GM23248 (cell line): ENCODE data around the gene CMPK2. TPM values are rescaled to one million over a fixed set of nuclear protein-coding genes. Genes with fewer than 3 reads are reported as not detected.

ENCODE experiments used
- DNase-seq: peaks from one replicate; pipeline ENCODE4 v3.0.0-alpha.2; 2015
- H2AFZ ChIP-seq: fragments of 200-600 bp; sonication (generic); 2 replicates; pipeline ENCODE4 v1.6.1; 2016; ENCODE audit warnings: antibody characterized with exemption
- H3F3A ChIP-seq: fragments of 200-600 bp; sonication (generic); 2 replicates; pipeline ENCODE4 v1.6.1; 2016; ENCODE audit warnings: mild to moderate bottlenecking, antibody characterized with exemption, mixed run types; ENCODE audit not compliant: insufficient read depth
- H3K27ac ChIP-seq: fragments of 200-600 bp; sonication (generic); 2 replicates; pipeline ENCODE4 v1.5.1; 2016; ENCODE audit warnings: mild to moderate bottlenecking
- H3K27me3 ChIP-seq: fragments of 200-600 bp; sonication (generic); replicated peaks from 2 replicates; pipeline ENCODE4 v1.6.1; 2016; ENCODE audit warnings: mild to moderate bottlenecking; ENCODE audit not compliant: insufficient read depth
- H3K36me3 ChIP-seq: fragments of 200-600 bp; sonication (generic); 2 replicates; pipeline ENCODE4 v1.6.1; 2016; ENCODE audit warnings: low read depth, mild to moderate bottlenecking
- H3K4me1 ChIP-seq: fragments of 200-600 bp; sonication (generic); 2 replicates; pipeline ENCODE4 v1.6.1; 2016; ENCODE audit warnings: mild to moderate bottlenecking; ENCODE audit not compliant: insufficient read depth
- H3K4me2 ChIP-seq: fragments of 200-600 bp; sonication (generic); one replicate; pipeline ENCODE4 v1.6.1; 2016; ENCODE audit warnings: mild to moderate bottlenecking; ENCODE audit not compliant: unreplicated experiment
- H3K4me3 ChIP-seq: fragments of 200-600 bp; sonication (generic); 2 replicates; pipeline ENCODE4 v1.5.1; 2016; ENCODE audit warnings: mild to moderate bottlenecking
- H3K79me2 ChIP-seq: fragments of 200-600 bp; sonication (generic); 2 replicates; pipeline ENCODE4 v1.6.1; 2016; ENCODE audit warnings: mild to moderate bottlenecking; ENCODE audit not compliant: insufficient read depth
- H3K9ac ChIP-seq: fragments of 200-600 bp; sonication (generic); 2 replicates; pipeline ENCODE4 v1.6.1; 2016; ENCODE audit warnings: mild to moderate bottlenecking
- H3K9me2 ChIP-seq: fragments of 200-600 bp; sonication (generic); 2 replicates; pipeline ENCODE4 v1.6.1; 2016; ENCODE audit warnings: mixed run types, mild to moderate bottlenecking, moderate library complexity; ENCODE audit not compliant: insufficient read depth
- H3K9me3 ChIP-seq: fragments of 200-600 bp; sonication (generic); one replicate; pipeline ENCODE4 v1.6.1; 2017; ENCODE audit warnings: low read depth
- H4K20me1 ChIP-seq: fragments of 200-600 bp; sonication (generic); 2 replicates; pipeline ENCODE4 v1.6.0; 2016; ENCODE audit not compliant: insufficient read depth
- EZH2 ChIP-seq: fragments of 200-600 bp; sonication (generic); IDR thresholded peaks from 2 replicates; pipeline ENCODE4 v1.6.1; 2018; ENCODE audit warnings: antibody characterized with exemption, mild to moderate bottlenecking; ENCODE audit not compliant: insufficient read depth, poor library complexity, severe bottlenecking
- EZH2phosphoT487 ChIP-seq: fragments of 200-600 bp; sonication (generic); IDR thresholded peaks from 2 replicates; pipeline ENCODE4 v1.6.1; 2018; ENCODE audit warnings: antibody characterized with exemption, moderate library complexity, mild to moderate bottlenecking, low read depth; ENCODE audit not compliant: insufficient read depth
- WGBS, 2 experiments: methylation state at CpG; one replicate each; pipeline ENCODE4 v1.1.6; 2015 to 2017; ENCODE audit warnings: low lambda C conversion rate in 2 of 2, low coverage in 1 of 2; ENCODE audit errors: missing lambda C conversion rate in 2 of 2; 5-methylcytosine and 5-hydroxymethylcytosine counted together
- in situ Hi-C: fragments of 300-500 bp; cut with MboI; formaldehyde crosslinking; loops from 2 replicates; pipeline ENCODE4 v1.15.0; 2020
- polyA plus RNA-seq: library from polyadenylated mRNA; unstranded; fragments of >200 nt; fragmentation: Nextera tagmentation; extraction: Ambion mirVana; gene quantifications from 2 replicates; pipeline ENCODE4 v1.2.1, GENCODE V29; 2016
- total RNA-seq: library from RNA; depleted of rRNA; stranded (reverse); fragments of >200 nt; shearing (Covaris generic); gene quantifications from 2 replicates; pipeline ENCODE4 v1.2.3, GENCODE V29; 2014

CMPK2 gene
- total and polyA plus RNA-seq, 2 experiments from 2014 or later: 0.11 TPM; not detected in 1

DNA sequence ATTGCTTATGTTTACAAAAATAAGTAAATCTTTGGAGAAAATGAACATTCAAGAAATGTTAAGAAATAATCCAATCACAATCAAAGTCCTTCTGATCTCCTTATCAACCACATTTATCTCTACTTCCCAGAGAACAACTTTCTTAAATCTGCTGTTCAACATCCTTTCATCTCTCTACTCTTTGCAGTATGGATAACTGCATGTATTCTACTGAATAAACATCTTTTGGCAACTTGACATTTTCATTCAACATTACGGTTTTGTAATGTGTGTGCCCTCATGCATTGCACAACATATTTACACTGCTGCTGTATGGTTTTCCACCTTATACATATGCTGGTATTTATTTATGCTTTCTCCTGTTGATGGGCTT, 9.2 kb downstream of the CMPK2 start:
- Histone ChIP-seq H3K9me3 (no peaks in the 10 kb centered on the region), H3K79me2 (no peaks in the 10 kb centered on the region), H3K4me3 (no peak overlapping the region), H4K20me1 (no peaks in the 10 kb centered on the region), H3K27me3 (no peaks in the 10 kb centered on the region), H3F3A (no peaks in the 10 kb centered on the region), H3K4me2 (no peak overlapping the region), H3K4me1 (no peaks in the 10 kb centered on the region), H3K27ac (no peak overlapping the region), H3K9ac (no peak overlapping the region), H3K9me2 (no peaks in the 10 kb centered on the region), H3K36me3 (no peaks in the 10 kb centered on the region), H2AFZ (no peak overlapping the region)
- no peak for DNase-seq
- TF ChIP-seq EZH2: no peak
- no peak for TF ChIP-seq EZH2phosphoT487
- in situ Hi-C loops: no loop called here
- 68 to 80% methylated on average over 1 of the region's 1 CpG for WGBS, 2 experiments

DNA sequence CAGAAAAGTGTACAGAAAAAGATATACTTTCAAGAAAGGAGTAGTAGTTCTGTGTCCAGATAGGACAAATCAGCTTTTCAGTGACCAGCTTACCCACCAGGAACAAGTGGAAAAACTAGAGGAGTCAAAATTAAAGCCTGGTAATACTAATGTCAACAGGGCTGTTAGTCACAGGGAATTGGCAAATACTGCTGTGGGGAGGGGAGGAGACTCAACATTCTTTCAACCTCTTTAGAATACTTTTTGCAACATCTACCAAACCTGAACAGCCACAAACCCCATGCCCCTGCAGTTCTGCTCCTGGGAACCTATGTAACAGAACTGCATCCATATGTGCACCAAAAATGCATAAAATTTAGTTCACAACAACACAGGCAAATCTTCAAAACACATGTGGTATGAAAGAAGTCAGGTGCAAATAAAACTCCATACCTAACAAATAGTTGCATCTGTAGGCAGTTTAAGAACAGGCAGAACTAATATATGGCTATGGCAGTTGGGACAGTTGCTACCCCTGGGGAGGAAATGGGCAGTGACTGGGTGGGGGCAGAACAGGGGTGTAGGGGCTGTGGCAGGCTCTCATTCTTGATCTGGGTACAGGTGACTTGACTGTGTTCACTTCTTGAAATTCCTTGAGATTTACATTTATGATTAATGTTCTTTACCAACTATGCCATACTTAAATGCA, 9.7 kb downstream of the CMPK2 start:
- peak; percentile 17 for DNase-seq
- Histone ChIP-seq H3K79me2 (no peaks in the 10 kb centered on the region), H3K4me1 (no peaks in the 10 kb centered on the region), H3K9me3 (no peaks in the 10 kb centered on the region), H4K20me1 (no peaks in the 10 kb centered on the region), H3F3A (no peaks in the 10 kb centered on the region), H3K9me2 (no peaks in the 10 kb centered on the region), H3K4me2 (no peak overlapping the region), H3K27me3 (no peaks in the 10 kb centered on the region), H3K27ac (no peak overlapping the region), H3K36me3 (no peaks in the 10 kb centered on the region), H3K9ac (no peak overlapping the region), H3K4me3 (no peak overlapping the region), H2AFZ (no peak overlapping the region)
- TF ChIP-seq EZH2phosphoT487 (no peak), EZH2 (no peak)
- in situ Hi-C loops: no loop called here

DNA sequence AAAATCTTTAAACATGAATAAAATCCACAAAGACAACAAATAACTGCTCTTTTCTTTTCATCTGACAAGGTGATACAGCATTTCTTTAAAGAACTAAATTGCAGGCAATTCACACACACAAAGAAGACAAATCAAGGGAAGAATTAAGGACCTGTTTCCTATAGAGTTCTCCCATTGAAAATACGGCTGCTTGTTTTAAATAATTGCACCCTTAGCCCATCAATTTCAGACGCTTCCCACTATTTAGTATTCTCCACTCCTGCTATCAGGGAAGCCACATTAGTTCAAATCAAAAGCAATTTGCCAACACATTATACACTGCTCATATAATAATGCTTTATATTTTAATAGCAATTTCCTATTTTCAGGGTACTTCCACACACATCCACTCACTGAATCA, 11.3 kb downstream of the CMPK2 start:
- H3K9ac ChIP-seq: no peak overlapping the region
- H3K9me2 ChIP-seq: no peaks in the 10 kb centered on the region
- no peaks in the 10 kb centered on the region for H3K27me3 ChIP-seq
- H3K9me3 ChIP-seq: no peaks in the 10 kb centered on the region
- H4K20me1 ChIP-seq: no peaks in the 10 kb centered on the region
- TF ChIP-seq EZH2phosphoT487: no peak
- no peak for TF ChIP-seq EZH2
- no peak for DNase-seq
- no peak overlapping the region for H3K4me2 ChIP-seq
- no peaks in the 10 kb centered on the region for H3K4me1 ChIP-seq
- no peak overlapping the region for H2AFZ ChIP-seq
- H3K36me3 ChIP-seq: no peaks in the 10 kb centered on the region
- no peaks in the 10 kb centered on the region for H3F3A ChIP-seq
- no peak overlapping the region for H3K4me3 ChIP-seq
- H3K79me2 ChIP-seq: no peaks in the 10 kb centered on the region
- no peak overlapping the region for H3K27ac ChIP-seq
- in situ Hi-C loops: no loop called here
- 46 to 51% methylated on average over 2 of the region's 2 CpGs for WGBS, 2 experiments

- Histone ChIP-seq H3K4me2 (no peak overlapping the region), H3K9me2 (no peaks in the 10 kb centered on the region), H3K36me3 (no peaks in the 10 kb centered on the region), H3K27ac (no peak overlapping the region), H2AFZ (no peak overlapping the region), H3K9ac (no peak overlapping the region), H4K20me1 (no peaks in the 10 kb centered on the region), H3K4me3 (no peak overlapping the region), H3K9me3 (no peaks in the 10 kb centered on the region), H3K4me1 (no peaks in the 10 kb centered on the region), H3K79me2 (no peaks in the 10 kb centered on the region), H3F3A (no peaks in the 10 kb centered on the region), H3K27me3 (no peaks in the 10 kb centered on the region)
- DNase-seq: no peak
- 61 to 71% methylated on average over 2 of the region's 2 CpGs for WGBS, 2 experiments
- in situ Hi-C loops: no loop called here
- TF ChIP-seq EZH2phosphoT487: no peak
- TF ChIP-seq EZH2: no peak
Observed at GRCh38 chr2:6852195-6852594, 13.5 kb downstream of the CMPK2 start.

GRCh38 chr2:6846967-6847681, 18.6 kb downstream of the CMPK2 start:
- H3K9me2 ChIP-seq: no peaks in the 10 kb centered on the region
- H3K27ac ChIP-seq: no peak overlapping the region
- no peaks in the 10 kb centered on the region for H3K79me2 ChIP-seq
- TF ChIP-seq EZH2phosphoT487: no peak
- no peak for TF ChIP-seq EZH2
- no peak overlapping the region for H3K4me3 ChIP-seq
- H3K4me1 ChIP-seq: no peaks in the 10 kb centered on the region
- no peak overlapping the region for H3K4me2 ChIP-seq
- H2AFZ ChIP-seq: no peak overlapping the region
- H3K27me3 ChIP-seq: no peaks in the 10 kb centered on the region
- no peak overlapping the region for H3K9ac ChIP-seq
- H3K36me3 ChIP-seq: no peaks in the 10 kb centered on the region
- H4K20me1 ChIP-seq: no peaks in the 10 kb centered on the region
- DNase-seq: no peak
- H3K9me3 ChIP-seq: no peaks in the 10 kb centered on the region
- in situ Hi-C loops: no loop called here
- H3F3A ChIP-seq: no peaks in the 10 kb centered on the region
- 69 to 70% methylated on average over 6 of the region's 6 CpGs for WGBS, 2 experiments
